H1 (cell line): Measurements from ENCODE around the gene COPZ1. TPM values are rescaled to one million over a fixed set of nuclear protein-coding genes. Genes with fewer than 3 reads are reported as not detected.

Experiments used
- CTCF ChIA-PET: fragments of 300-600 bp; sonication (Branson Sonifier 250); formaldehyde crosslinking; loops from one replicate; lab custom pipeline; 2021; ENCODE audit not compliant: partially characterized antibody; lab: Charles Lee
- POLR2A ChIA-PET: fragments of 300-600 bp; sonication (Branson Sonifier 250); formaldehyde crosslinking; loops from one replicate; lab custom pipeline; 2021; ENCODE audit warnings: inconsistent platforms; ENCODE audit not compliant: partially characterized antibody; lab: Charles Lee
- DNase-seq, 2 experiments: peaks; one replicate each; pipeline versions ENCODE4 v3.0.0 to v3.0.0-alpha.2; 2010 to 2022; ENCODE audit warnings: low spot score in 2 of 2, low read depth in 1 of 2, mixed read lengths in 1 of 2
- FAIRE-seq: peaks from 2 replicates; lab custom pipeline; 2011; peaks lifted over from hg19 to GRCh38; lab: Jason Lieb, UNC
- H2AFZ ChIP-seq: 2 replicates; pipeline ENCODE4 v1.8.1; 2012; ENCODE audit warnings: low read length, inconsistent platforms
- H2AK5ac ChIP-seq: 2 replicates; pipeline ENCODE4 v1.6.1; 2013; ENCODE audit warnings: low read depth, low read length
- H2BK120ac ChIP-seq: replicated peaks from 2 replicates; pipeline ENCODE3; 2013; ENCODE audit warnings: low read depth, low read length, inconsistent platforms
- H2BK12ac ChIP-seq: 2 replicates; pipeline ENCODE4 v1.6.1; 2013; ENCODE audit warnings: low read depth, low read length
- H2BK15ac ChIP-seq: 2 replicates; pipeline ENCODE4 v1.6.1; 2013; ENCODE audit warnings: low read length
- H2BK20ac ChIP-seq: 2 replicates; pipeline ENCODE4 v1.6.1; 2013; ENCODE audit warnings: low read length
- H2BK5ac ChIP-seq: 2 replicates; pipeline ENCODE4 v1.6.1; 2013; ENCODE audit warnings: low read depth, low read length
- H3K14ac ChIP-seq: 2 replicates; pipeline ENCODE4 v1.6.1; 2013; ENCODE audit warnings: inconsistent platforms; ENCODE audit not compliant: insufficient read length
- H3K18ac ChIP-seq: 2 replicates; pipeline ENCODE4 v1.6.1; 2013; ENCODE audit warnings: low read length; ENCODE audit errors: extremely low read depth
- H3K23ac ChIP-seq: 2 replicates; pipeline ENCODE4 v1.6.1; 2013; ENCODE audit warnings: inconsistent platforms; ENCODE audit not compliant: insufficient read length
- H3K23me2 ChIP-seq: 2 replicates; pipeline ENCODE4 v1.6.1; 2013; ENCODE audit warnings: low read depth, low read length
- H3K27ac ChIP-seq: 2 replicates; pipeline ENCODE4 v1.6.1; 2011; ENCODE audit warnings: low read depth, low read length, inconsistent platforms
- H3K27me3 ChIP-seq, 4 experiments: replicated peaks in 1 of 4; 1 replicate in 1 of 4; 2 replicates in 3 of 4; pipeline versions ENCODE4 v1.6.1 to v1.8.1; 2011 to 2013; ENCODE audit warnings: low read length in 3 of 4, mild to moderate bottlenecking in 3 of 4, inconsistent platforms in 2 of 4, mixed read lengths in 2 of 4, moderate library complexity in 1 of 4; ENCODE audit not compliant: control insufficient read depth in 3 of 4, insufficient read depth in 3 of 4; ENCODE audit errors: extremely low read depth in 1 of 4
- H3K36me3 ChIP-seq, 4 experiments: 2 replicates each; pipeline versions ENCODE4 v1.6.1 to v1.8.1; 2011 to 2013; ENCODE audit warnings: mild to moderate bottlenecking in 4 of 4, low read length in 3 of 4, moderate library complexity in 2 of 4, control low read depth in 1 of 4, inconsistent platforms in 1 of 4; ENCODE audit not compliant: insufficient read depth in 4 of 4, control insufficient read depth in 2 of 4
- H3K4ac ChIP-seq: replicated peaks from 2 replicates; pipeline ENCODE3; 2013; ENCODE audit warnings: low read length, low read depth, mixed read lengths, inconsistent platforms; ENCODE audit not compliant: insufficient read length
- H3K4me1 ChIP-seq, 4 experiments: replicated peaks in 1 of 4; 1 replicate in 1 of 4; 2 replicates in 3 of 4; pipeline versions ENCODE4 v1.6.1 to v1.8.1; 2011 to 2013; ENCODE audit warnings: low read length in 3 of 4, inconsistent platforms in 2 of 4, mixed read lengths in 1 of 4; ENCODE audit not compliant: insufficient read depth in 4 of 4, control insufficient read depth in 3 of 4
- H3K4me2 ChIP-seq, 2 experiments: 2 replicates each; pipeline versions ENCODE4 v1.6.1 to v1.8.1; 2011 to 2013; ENCODE audit warnings: low read depth in 2 of 2, low read length in 2 of 2, control low read depth in 1 of 2, inconsistent platforms in 1 of 2, mild to moderate bottlenecking in 1 of 2; ENCODE audit not compliant: insufficient read depth in 1 of 2
- H3K4me3 ChIP-seq, 4 experiments: fragments of 200-600, 300-600 bp in 1 of 4; sonication (generic), shearing (Covaris generic), sonication (Bioruptor Twin) in 1 of 4; 2 replicates each; pipeline versions ENCODE4 v1.5.1 to v1.8.1; 2011 to 2016; ENCODE audit warnings: low read length in 4 of 4, low read depth in 3 of 4, control low read depth in 2 of 4, inconsistent platforms in 2 of 4, mild to moderate bottlenecking in 2 of 4, mixed read lengths in 1 of 4, moderate library complexity in 1 of 4; ENCODE audit not compliant: insufficient read depth in 2 of 4; ENCODE audit errors: extremely low read depth in 1 of 4
- H3K56ac ChIP-seq: replicated peaks from 2 replicates; pipeline ENCODE3; 2013; ENCODE audit warnings: low read depth, mild to moderate bottlenecking, mixed read lengths, low read length, inconsistent platforms; ENCODE audit not compliant: insufficient read length
- H3K79me1 ChIP-seq: 2 replicates; pipeline ENCODE4 v1.6.1; 2013; ENCODE audit warnings: low read depth, low read length, control low read depth
- H3K79me2 ChIP-seq, 2 experiments: 2 replicates each; pipeline versions ENCODE4 v1.6.1 to v1.8.1; 2012 to 2013; ENCODE audit warnings: low read length in 2 of 2, mild to moderate bottlenecking in 2 of 2, inconsistent platforms in 1 of 2; ENCODE audit not compliant: insufficient read depth in 2 of 2, control insufficient read depth in 1 of 2
- H3K9ac ChIP-seq, 4 experiments: replicated peaks in 1 of 4; 1 replicate in 1 of 4; 2 replicates in 3 of 4; pipeline versions ENCODE4 v1.6.1 to v1.8.1; 2011 to 2013; ENCODE audit warnings: low read depth in 3 of 4, low read length in 3 of 4, control low read depth in 2 of 4, mild to moderate bottlenecking in 2 of 4, moderate library complexity in 2 of 4, inconsistent platforms in 1 of 4; ENCODE audit errors: extremely low read depth in 1 of 4
- H3K9me3 ChIP-seq, 2 experiments: 2 replicates each; pipeline versions ENCODE4 v1.6.1 to v1.8.1; 2012 to 2013; ENCODE audit warnings: mild to moderate bottlenecking in 2 of 2, moderate library complexity in 2 of 2, control low read depth in 1 of 2, inconsistent platforms in 1 of 2, low read depth in 1 of 2, low read length in 1 of 2, mixed read lengths in 1 of 2; ENCODE audit not compliant: insufficient read depth in 2 of 2
- H4K20me1 ChIP-seq, 2 experiments: replicated peaks in 1 of 2; 2 replicates each; pipeline versions ENCODE3 to v1.8.1; 2011 to 2013; ENCODE audit warnings: inconsistent platforms in 2 of 2, low read length in 2 of 2, mild to moderate bottlenecking in 1 of 2; ENCODE audit not compliant: insufficient read depth in 2 of 2, control insufficient read depth in 1 of 2
- H4K5ac ChIP-seq: 2 replicates; pipeline ENCODE4 v1.6.1; 2013; ENCODE audit warnings: low read length, low read depth, mixed read lengths, inconsistent platforms; ENCODE audit not compliant: insufficient read length
- H4K8ac ChIP-seq: 2 replicates; pipeline ENCODE4 v1.8.0; 2013; ENCODE audit warnings: mild to moderate bottlenecking, moderate library complexity, low read length, inconsistent platforms; ENCODE audit not compliant: insufficient read depth; ENCODE audit errors: extremely low read depth
- H4K91ac ChIP-seq: replicated peaks from 2 replicates; pipeline ENCODE3; 2013; ENCODE audit warnings: low read length, mixed read lengths, inconsistent platforms; ENCODE audit not compliant: insufficient read length
- BCL11A ChIP-seq, 2 experiments: IDR thresholded peaks; one replicate each; pipeline ENCODE4 v1.6.1; 2011; ENCODE audit warnings: low read depth in 2 of 2, low read length in 2 of 2, mild to moderate bottlenecking in 2 of 2
- BRCA1 ChIP-seq: IDR thresholded peaks from 2 replicates; pipeline ENCODE4 v1.6.1; 2012; ENCODE audit warnings: low read depth, low read length, improper control_type of control experiment
- CTCF ChIP-seq, 3 experiments: IDR thresholded peaks; 1 replicate in 2 of 3; 2 replicates in 1 of 3; pipeline versions ENCODE4 v1.5.1 to v1.6.1; 2011; ENCODE audit warnings: low read length in 3 of 3, mild to moderate bottlenecking in 3 of 3, inconsistent platforms in 2 of 3, low read depth in 1 of 3, moderate library complexity in 1 of 3; ENCODE audit not compliant: insufficient read depth in 1 of 3; ENCODE audit errors: control extremely low read depth in 1 of 3
- RFX5 ChIP-seq: IDR thresholded peaks from 2 replicates; pipeline ENCODE4 v1.6.1; 2011; ENCODE audit warnings: low read depth, low read length, improper control_type of control experiment, borderline replicate concordance
- RXRA ChIP-seq: IDR thresholded peaks from 2 replicates; pipeline ENCODE4 v1.6.1; 2011; ENCODE audit warnings: low read depth, mild to moderate bottlenecking, low read length, moderate library complexity; ENCODE audit not compliant: insufficient read depth
- SP1 ChIP-seq: IDR thresholded peaks from 2 replicates; pipeline ENCODE4 v1.6.1; 2011; ENCODE audit warnings: low read depth, low read length
- TAF7 ChIP-seq: optimal IDR thresholded peaks from 2 replicates; pipeline ENCODE3; 2011; ENCODE audit warnings: low read depth, mild to moderate bottlenecking, inconsistent platforms, low read length, moderate library complexity, borderline replicate concordance
- TBP ChIP-seq: IDR thresholded peaks from 2 replicates; pipeline ENCODE4 v1.6.1; 2011; ENCODE audit warnings: low read depth, low read length, improper control_type of control experiment
- TEAD4 ChIP-seq: IDR thresholded peaks from 2 replicates; pipeline ENCODE4 v1.6.1; 2012; ENCODE audit warnings: low read depth, low read length, inconsistent platforms, mixed read lengths
- ZNF274 ChIP-seq: IDR thresholded peaks from 2 replicates; pipeline ENCODE4 v1.7.0; 2012; ENCODE audit warnings: low read length, borderline replicate concordance; ENCODE audit errors: extremely low read depth
- WGBS, 2 experiments: shearing (Covaris generic) in 1 of 2; methylation state at CpG; one replicate each; pipeline versions ENCODE4 v1.1.6 to v1.1.7; 2013 to 2015; ENCODE audit warnings: low lambda C conversion rate in 2 of 2, mixed read lengths in 2 of 2, inconsistent platforms in 1 of 2, low coverage in 1 of 2, missing lambda C conversion rate in 1 of 2; ENCODE audit not compliant: insufficient replicate concordance in 2 of 2, insufficient coverage in 1 of 2, insufficient read length in 1 of 2; ENCODE audit errors: extremely low coverage in 1 of 2, missing lambda C conversion rate in 1 of 2; 5-methylcytosine and 5-hydroxymethylcytosine counted together
- polyA plus RNA-seq, 7 experiments: library from polyadenylated mRNA; depleted of rRNA in 3 of 7; stranded (reverse) in 5 of 7; unstranded in 2 of 7; fragments of >200 nt in 5 of 7; fragments of 200-250 nt in 2 of 7; gene quantifications; 1 replicate in 5 of 7; 2 replicates in 1 of 7; 4 replicates in 1 of 7; pipeline versions ENCODE4 v1.2.1 to v1.2.3, GENCODE V29; 2011 to 2013; ENCODE audit warnings: missing spikeins in 2 of 7, mixed read lengths in 2 of 7
- total RNA-seq: library from RNA; stranded (reverse); fragmentation: NEBNext Ultra II Directional; extraction: Animal tissue kit (Norgen Biotek cat#: 25700); gene quantifications from 2 replicates; pipeline ENCODE4 v1.2.1, GENCODE V29; 2021

Gene COPZ1
- total and polyA plus RNA-seq, 2 of the 8 experiments (the other 6 are each of a cell fraction or from before 2014, with no cell fraction given), result 103 to 133 TPM

- Histone ChIP-seq H4K91ac (no peak overlapping the region), H3K4ac (no peak overlapping the region), H3K79me1 (0 out of 2 replicates have a peak, but pooled peaks cover 2% of the 10 kb centered on the region), H3K4me3 (no peak overlapping the region), H2BK12ac (no peak overlapping the region), H2AK5ac (no peak overlapping the region), H3K14ac (no peak overlapping the region), H3K79me2 (no peaks in the 10 kb centered on the region), H2AFZ (no peak overlapping the region), H2BK120ac (no peak overlapping the region), H3K4me2 (no peak overlapping the region), H3K23me2 (peaks cover 2% of the 10 kb centered on the region; the same call in 1 of the 2 replicates), H3K23ac (no peak overlapping the region), H3K27me3 (peaks cover 0 to 4% (median 3%) of the 10 kb centered on the region in 4 experiments; a peak in 5 of 7 replicates), H3K9me3 (no peaks in the 10 kb centered on the region), H3K36me3 (peaks cover 0 to 12% (median 4%) of the 10 kb centered on the region in 4 experiments; a peak in 3 of 8 replicates), H2BK20ac (no peak overlapping the region), H3K27ac (no peak overlapping the region), H2BK5ac (no peak overlapping the region), H3K18ac (no peak overlapping the region), H3K9ac (no peak overlapping the region), H3K56ac (no peak overlapping the region), H4K8ac (no peak overlapping the region), H2BK15ac (no peak overlapping the region), H3K4me1 (peaks cover 0 to 11% (median 10%) of the 10 kb centered on the region in 4 experiments; a peak in 6 of 7 replicates), H4K5ac (no peak overlapping the region), H4K20me1 (peaks cover 11 to 13% of the 10 kb centered on the region in 2 experiments)
- 72% methylated on average over 2 of the region's 2 CpGs; no CpG with 5 or more reads in 1 of the 2 experiments for WGBS, 2 experiments
- ChIA-PET POLR2A (interaction anchor here (0.6 to 1.5 kb wide), 3 partner anchors 83 to 93 kb away, joined by 3 to 4 read pairs (median 4); no protein-coding TSS in a partner anchor), CTCF (interaction anchor here (0.9 to 2.4 kb wide), 3 partner anchors 19 to 82 kb away, joined by 3 to 9 read pairs (median 5); no protein-coding TSS in a partner anchor)
- TF ChIP-seq ZNF274, result no peak
- no peak for TF ChIP-seq BRCA1
- no peak for TF ChIP-seq RFX5
- TF ChIP-seq RXRA, result no peak
- no peak for TF ChIP-seq BCL11A (IDR thresholded peaks at IDR 0.05; ENCODE audit: low read depth in 2 of 2, low read length in 2 of 2)
- TF ChIP-seq SP1, result no peak
- TF ChIP-seq TEAD4, result no peak
- no peak for TF ChIP-seq TAF7
- TF ChIP-seq TBP, result no peak
- TF ChIP-seq CTCF (IDR thresholded peaks at IDR 0.05; ENCODE audit: control extremely low read depth in 1 of 3, insufficient read depth in 1 of 3, low read depth in 1 of 3, low read length in 3 of 3), result no peak
- DNase-seq, result no peak
- no peak for FAIRE-seq
These were observed 49.8 kb downstream of the COPZ1 start for GRCh38 chr12:54374562-54375258.
